GM23338 (cell line): Measurements from ENCODE around the gene TBX6.

ENCODE experiments used
- CREB1 ChIP-seq: fragments of 250-450 bp; sonication (Bioruptor Pico); IDR thresholded peaks from 2 replicates; pipeline ENCODE4 v1.5.0; 2020; ENCODE audit warnings: low read depth, mild to moderate bottlenecking, moderate library complexity
- EZH2 ChIP-seq: fragments of 200-600 bp; sonication (generic); IDR thresholded peaks from one replicate; pipeline ENCODE4 v1.8.0; 2017; ENCODE audit warnings: antibody characterized with exemption, mild to moderate bottlenecking, low read depth; ENCODE audit not compliant: unreplicated experiment
- STAT1 ChIP-seq: IDR thresholded peaks from one replicate; pipeline ENCODE4 v1.6.1; 2016; ENCODE audit warnings: antibody characterized with exemption; ENCODE audit not compliant: unreplicated experiment

GRCh38 chr16:30085820-30086219 lies 5.9 kb downstream of the TBX6 start:
- no peak for TF ChIP-seq CREB1
- TF ChIP-seq EZH2, result no peak
- TF ChIP-seq STAT1, result no peak
